Measurements from ENCODE around the gene SARS1.

Gene SARS1

DNA sequence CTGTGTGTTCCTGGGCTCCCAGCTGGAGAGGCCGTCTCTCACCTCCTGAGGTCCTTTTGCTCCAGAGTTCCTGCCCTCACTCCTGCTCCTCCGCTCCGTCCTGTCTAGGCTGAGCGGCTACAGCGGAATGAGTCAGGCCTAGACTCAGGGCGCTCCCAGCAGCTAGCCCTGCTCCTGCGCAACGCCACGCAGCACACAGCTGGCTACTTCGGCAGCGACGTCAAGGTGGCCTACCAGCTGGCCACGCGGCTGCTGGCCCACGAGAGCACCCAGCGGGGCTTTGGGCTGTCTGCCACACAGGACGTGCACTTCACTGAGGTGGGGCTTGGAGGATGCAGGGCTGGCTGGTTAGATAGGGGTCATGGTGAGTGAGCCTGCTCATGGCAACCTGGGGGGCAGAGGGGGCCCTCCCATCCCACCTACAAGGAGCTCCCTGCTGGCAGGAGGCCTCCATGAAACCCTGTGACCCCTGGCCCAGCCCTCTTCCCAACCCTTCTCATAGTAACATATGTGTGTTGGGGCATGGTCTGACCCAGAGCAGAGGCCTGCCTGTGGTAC lies 54.1 kb downstream of the SARS1 start:
- no peak for DNase-seq (ENCODE audit: low spot score)
- TF ChIP-seq, protein P1, sequence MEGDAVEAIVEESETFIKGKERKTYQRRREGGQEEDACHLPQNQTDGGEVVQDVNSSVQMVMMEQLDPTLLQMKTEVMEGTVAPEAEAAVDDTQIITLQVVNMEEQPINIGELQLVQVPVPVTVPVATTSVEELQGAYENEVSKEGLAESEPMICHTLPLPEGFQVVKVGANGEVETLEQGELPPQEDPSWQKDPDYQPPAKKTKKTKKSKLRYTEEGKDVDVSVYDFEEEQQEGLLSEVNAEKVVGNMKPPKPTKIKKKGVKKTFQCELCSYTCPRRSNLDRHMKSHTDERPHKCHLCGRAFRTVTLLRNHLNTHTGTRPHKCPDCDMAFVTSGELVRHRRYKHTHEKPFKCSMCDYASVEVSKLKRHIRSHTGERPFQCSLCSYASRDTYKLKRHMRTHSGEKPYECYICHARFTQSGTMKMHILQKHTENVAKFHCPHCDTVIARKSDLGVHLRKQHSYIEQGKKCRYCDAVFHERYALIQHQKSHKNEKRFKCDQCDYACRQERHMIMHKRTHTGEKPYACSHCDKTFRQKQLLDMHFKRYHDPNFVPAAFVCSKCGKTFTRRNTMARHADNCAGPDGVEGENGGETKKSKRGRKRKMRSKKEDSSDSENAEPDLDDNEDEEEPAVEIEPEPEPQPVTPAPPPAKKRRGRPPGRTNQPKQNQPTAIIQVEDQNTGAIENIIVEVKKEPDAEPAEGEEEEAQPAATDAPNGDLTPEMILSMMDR (IDR thresholded peaks at IDR 0.05; ENCODE audit: extremely low read depth, missing control alignments): no peak

DNA sequence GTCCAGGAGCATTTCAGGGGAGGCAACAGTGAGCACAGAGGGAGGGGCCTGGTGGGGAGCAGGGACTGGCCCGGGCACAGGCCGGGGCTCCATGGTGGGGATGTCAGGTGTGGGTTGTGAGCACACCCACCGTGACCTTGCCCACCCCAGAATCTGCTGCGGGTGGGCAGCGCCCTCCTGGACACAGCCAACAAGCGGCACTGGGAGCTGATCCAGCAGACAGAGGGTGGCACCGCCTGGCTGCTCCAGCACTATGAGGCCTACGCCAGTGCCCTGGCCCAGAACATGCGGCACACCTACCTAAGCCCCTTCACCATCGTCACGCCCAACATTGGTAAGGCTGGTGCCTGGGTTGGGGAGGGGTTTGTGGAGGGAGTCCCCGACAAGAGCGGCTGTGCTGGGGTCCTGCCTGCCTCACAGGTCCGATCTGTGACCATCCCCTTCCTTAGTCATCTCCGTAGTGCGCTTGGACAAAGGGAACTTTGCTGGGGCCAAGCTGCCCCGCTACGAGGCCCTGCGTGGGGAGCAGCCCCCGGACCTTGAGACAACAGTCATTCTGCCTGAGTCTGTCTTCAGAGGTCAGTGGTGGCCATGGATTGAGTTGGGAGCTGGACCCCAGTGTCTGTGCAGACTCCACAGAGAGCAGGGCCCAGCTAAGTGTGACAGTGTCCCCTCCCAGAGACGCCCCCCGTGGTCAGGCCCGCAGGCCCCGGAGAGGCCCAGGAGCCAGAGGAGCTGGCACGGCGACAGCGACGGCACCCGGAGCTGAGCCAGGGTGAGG lies 54.9 kb downstream of the SARS1 start:
- TF ChIP-seq, protein P1 (IDR thresholded peaks at IDR 0.05; ENCODE audit: extremely low read depth, missing control alignments): no peak
- DNase-seq (ENCODE audit: low spot score): no peak

DNA sequence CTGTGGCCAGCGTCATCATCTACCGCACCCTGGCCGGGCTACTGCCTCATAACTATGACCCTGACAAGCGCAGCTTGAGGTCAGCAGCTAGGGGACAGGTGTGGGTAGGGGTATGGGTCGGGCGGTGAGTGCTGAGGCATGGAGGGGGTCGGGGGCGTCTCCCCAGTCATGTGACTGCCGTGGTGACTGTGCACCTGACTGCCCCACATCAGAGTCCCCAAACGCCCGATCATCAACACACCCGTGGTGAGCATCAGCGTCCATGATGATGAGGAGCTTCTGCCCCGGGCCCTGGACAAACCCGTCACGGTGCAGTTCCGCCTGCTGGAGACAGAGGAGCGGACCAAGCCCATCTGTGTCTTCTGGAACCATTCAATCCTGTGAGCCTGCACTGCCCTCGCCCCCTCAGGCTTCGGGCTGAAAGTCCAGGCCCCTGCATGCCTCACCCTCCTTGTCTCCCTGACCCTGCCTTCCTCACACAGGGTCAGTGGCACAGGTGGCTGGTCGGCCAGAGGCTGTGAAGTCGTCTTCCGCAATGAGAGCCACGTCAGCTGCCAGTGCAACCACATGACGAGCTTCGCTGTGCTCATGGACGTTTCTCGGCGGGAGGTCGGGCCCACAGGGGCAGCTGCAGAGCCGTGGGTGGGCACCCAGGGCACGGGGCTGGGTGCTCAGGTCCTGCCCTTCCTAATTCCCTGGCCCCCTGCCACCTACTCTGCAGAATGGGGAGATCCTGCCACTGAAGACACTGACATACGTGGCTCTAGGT lies 55.7 kb downstream of the SARS1 start:
- no peak for DNase-seq (ENCODE audit: low spot score)
- TF ChIP-seq, protein P1 (IDR thresholded peaks at IDR 0.05; ENCODE audit: extremely low read depth, missing control alignments): no peak

DNA sequence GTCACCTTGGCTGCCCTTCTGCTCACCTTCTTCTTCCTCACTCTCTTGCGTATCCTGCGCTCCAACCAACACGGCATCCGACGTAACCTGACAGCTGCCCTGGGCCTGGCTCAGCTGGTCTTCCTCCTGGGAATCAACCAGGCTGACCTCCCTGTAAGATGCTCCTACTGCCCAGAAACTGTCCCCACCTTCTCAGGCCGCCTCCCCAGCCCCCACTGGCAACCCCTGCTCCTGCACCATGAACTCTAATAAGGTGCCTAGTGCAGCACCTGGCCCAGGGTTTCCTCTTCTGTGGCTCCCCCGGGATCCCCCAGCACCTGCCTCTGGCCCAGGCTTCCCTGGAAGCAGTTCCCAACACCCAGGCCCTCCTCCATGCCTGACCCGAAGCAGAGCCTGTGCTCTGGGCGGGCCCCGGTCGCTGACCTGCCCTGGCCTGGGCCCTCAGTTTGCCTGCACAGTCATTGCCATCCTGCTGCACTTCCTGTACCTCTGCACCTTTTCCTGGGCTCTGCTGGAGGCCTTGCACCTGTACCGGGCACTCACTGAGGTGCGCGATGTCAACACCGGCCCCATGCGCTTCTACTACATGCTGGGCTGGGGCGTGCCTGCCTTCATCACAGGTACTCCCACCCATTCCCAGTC lies 56.4 kb downstream of the SARS1 start:
- TF ChIP-seq, protein P1 (IDR thresholded peaks at IDR 0.05; ENCODE audit: extremely low read depth, missing control alignments): no peak

DNA sequence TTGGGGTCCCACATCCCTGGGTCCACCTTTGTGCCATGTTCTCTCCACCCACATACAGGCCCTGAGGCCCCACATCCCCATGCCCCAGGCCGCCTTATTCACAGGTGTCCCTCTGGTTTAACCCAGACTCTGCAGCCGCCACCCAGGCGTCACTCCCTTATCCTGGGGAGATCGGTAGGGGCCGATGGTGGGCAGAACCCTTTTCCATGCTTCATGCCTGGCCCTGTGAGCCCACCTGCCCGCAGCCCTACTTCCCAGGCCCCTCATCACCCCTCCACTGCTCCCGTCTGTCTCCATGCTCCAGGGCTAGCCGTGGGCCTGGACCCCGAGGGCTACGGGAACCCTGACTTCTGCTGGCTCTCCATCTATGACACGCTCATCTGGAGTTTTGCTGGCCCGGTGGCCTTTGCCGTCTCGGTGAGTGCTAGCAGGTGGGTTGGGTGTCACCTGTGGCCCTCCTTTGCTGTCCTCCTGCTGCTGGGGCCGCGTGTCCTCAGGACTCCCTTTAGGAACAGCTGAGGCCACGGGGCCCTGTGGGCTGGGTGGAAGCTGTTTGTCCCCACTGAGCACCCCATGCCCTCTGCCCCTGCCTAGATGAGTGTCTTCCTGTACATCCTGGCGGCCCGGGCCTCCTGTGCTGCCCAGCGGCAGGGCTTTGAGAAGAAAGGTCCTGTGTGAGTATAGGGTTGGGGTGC lies 57.1 kb downstream of the SARS1 start:
- no peak for DNase-seq (ENCODE audit: low spot score)
- TF ChIP-seq, protein P1 (IDR thresholded peaks at IDR 0.05; ENCODE audit: extremely low read depth, missing control alignments): no peak

More for the DNA sequence above, 56.4 kb downstream of the SARS1 start:
- no peak for DNase-seq (ENCODE audit: low spot score)

DNA sequence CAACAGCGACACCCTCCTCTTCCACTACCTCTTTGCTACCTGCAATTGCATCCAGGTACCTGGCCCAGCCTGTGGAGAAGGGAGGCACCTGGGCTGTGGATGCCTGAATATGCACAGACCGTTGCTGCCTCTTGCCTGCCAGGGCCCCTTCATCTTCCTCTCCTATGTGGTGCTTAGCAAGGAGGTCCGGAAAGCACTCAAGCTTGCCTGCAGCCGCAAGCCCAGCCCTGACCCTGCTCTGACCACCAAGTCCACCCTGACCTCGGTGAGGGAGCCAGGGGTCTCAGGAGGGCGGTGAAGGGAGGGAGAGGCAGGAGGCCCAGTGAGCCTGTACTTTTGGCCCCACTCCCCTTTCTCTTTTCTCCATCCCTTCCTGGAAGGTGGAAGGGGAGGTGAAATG lies 57.7 kb downstream of the SARS1 start:
- DNase-seq (ENCODE audit: low spot score): no peak
- TF ChIP-seq, protein P1 (IDR thresholded peaks at IDR 0.05; ENCODE audit: extremely low read depth, missing control alignments): no peak

Measured in GM20000 (cell line).